ENCODE data around the gene CSK. TPM values are rescaled to one million over a fixed set of nuclear protein-coding genes. Genes with fewer than 3 reads are reported as not detected.
A peak's percentile ranks its signal among the peaks of the same experiment; 100 is the strongest.

Gene CSK
- total RNA-seq, 2 donors from 2014 or later, result 64.3 to 68.5 TPM

- TF ChIP-seq CTCF (conservative IDR thresholded peaks at IDR 0.05), result no peak
- no peak overlapping the region for H3K27ac Mint-ChIP-seq
- no peaks in the 10 kb centered on the region for H3K36me3 ChIP-seq (ENCODE audit: control insufficient read depth, insufficient read depth, low read length)
- no peaks in the 10 kb centered on the region for H3K36me3 Mint-ChIP-seq (ENCODE audit: low read depth)
- H3K4me1 Mint-ChIP-seq, result peaks cover 4% of the 10 kb centered on the region
- peaks cover 4% of the 10 kb centered on the region for H3K4me1 ChIP-seq (ENCODE audit: control insufficient read depth, insufficient read depth, low read length)
- H3K9me3 Mint-ChIP-seq, result no peaks in the 10 kb centered on the region
- H3K27ac ChIP-seq (ENCODE audit: low read depth, low read length), result no peak overlapping the region
- H3K9me3 ChIP-seq (ENCODE audit: control insufficient read depth, low read length), result no peaks in the 10 kb centered on the region
- no peaks in the 10 kb centered on the region for H3K27me3 ChIP-seq (ENCODE audit: control insufficient read depth, insufficient read depth, low read length, poor library complexity, severe bottlenecking)
- H3K4me3 ChIP-seq (ENCODE audit: low read length), result no peak overlapping the region
- H3K4me3 Mint-ChIP-seq, result no peak overlapping the region
- no peak for DNase-seq
- WGBS, 2 experiments (ENCODE audit: insufficient coverage in 1 of 2, insufficient read length in 1 of 2), result 81 to 87% methylated on average over 6 to 8 of the region's 8 CpGs
- no peak overlapping the region for H3K9ac ChIP-seq (ENCODE audit: extremely low read depth, low read length, poor library complexity, severe bottlenecking)
- H3K27me3 Mint-ChIP-seq (ENCODE audit: insufficient read depth), result peaks cover 5% of the 10 kb centered on the region
Observed at GRCh38 chr15:74752011-74752410, 29.9 kb upstream of the CSK start.

GRCh38 chr15:74752531-74752930, 29.3 kb upstream of the CSK start:
- Mint-ChIP-seq H3K27ac (no peak overlapping the region), H3K36me3 (ENCODE audit: low read depth) (no peaks in the 10 kb centered on the region), H3K9me3 (no peaks in the 10 kb centered on the region), H3K27me3 (ENCODE audit: insufficient read depth) (peaks cover 5% of the 10 kb centered on the region), H3K4me3 (no peak overlapping the region), H3K4me1 (peaks cover 4% of the 10 kb centered on the region)
- Histone ChIP-seq H3K36me3 (ENCODE audit: control insufficient read depth, insufficient read depth, low read length) (no peaks in the 10 kb centered on the region), H3K4me3 (ENCODE audit: low read length) (no peak overlapping the region), H3K9ac (ENCODE audit: extremely low read depth, low read length, poor library complexity, severe bottlenecking) (no peak overlapping the region), H3K27ac (ENCODE audit: low read depth, low read length) (no peak overlapping the region), H3K9me3 (ENCODE audit: control insufficient read depth, low read length) (no peaks in the 10 kb centered on the region), H3K4me1 (ENCODE audit: control insufficient read depth, insufficient read depth, low read length) (peaks cover 4% of the 10 kb centered on the region), H3K27me3 (ENCODE audit: control insufficient read depth, insufficient read depth, low read length, poor library complexity, severe bottlenecking) (no peaks in the 10 kb centered on the region)
- TF ChIP-seq CTCF (conservative IDR thresholded peaks at IDR 0.05), result no peak
- no peak for DNase-seq
- 77 to 93% methylated on average over 3 to 5 of the region's 5 CpGs for WGBS, 2 experiments (ENCODE audit: insufficient coverage in 1 of 2, insufficient read length in 1 of 2)

- Histone ChIP-seq H3K27me3 (ENCODE audit: control insufficient read depth, insufficient read depth, low read length, poor library complexity, severe bottlenecking) (no peaks in the 10 kb centered on the region), H3K9me3 (ENCODE audit: control insufficient read depth, low read length) (no peaks in the 10 kb centered on the region), H3K4me3 (ENCODE audit: low read length) (no peak overlapping the region), H3K4me1 (ENCODE audit: control insufficient read depth, insufficient read depth, low read length) (peaks cover 4% of the 10 kb centered on the region), H3K9ac (ENCODE audit: extremely low read depth, low read length, poor library complexity, severe bottlenecking) (no peak overlapping the region), H3K27ac (ENCODE audit: low read depth, low read length) (no peak overlapping the region), H3K36me3 (ENCODE audit: control insufficient read depth, insufficient read depth, low read length) (no peaks in the 10 kb centered on the region)
- H3K36me3 Mint-ChIP-seq (ENCODE audit: low read depth), result no peaks in the 10 kb centered on the region
- peaks cover 4% of the 10 kb centered on the region for H3K4me1 Mint-ChIP-seq
- no peak overlapping the region for H3K4me3 Mint-ChIP-seq
- peak; percentile 37 for DNase-seq
- peaks cover 3% of the 10 kb centered on the region for H3K27me3 Mint-ChIP-seq (ENCODE audit: insufficient read depth)
- no peak overlapping the region for H3K27ac Mint-ChIP-seq
- WGBS, 2 experiments (ENCODE audit: insufficient coverage in 1 of 2, insufficient read length in 1 of 2), result 94 to 95% methylated on average over 14 to 20 of the region's 20 CpGs
- H3K9me3 Mint-ChIP-seq, result no peaks in the 10 kb centered on the region
- no peak for TF ChIP-seq CTCF (conservative IDR thresholded peaks at IDR 0.05)
Observed at GRCh38 chr15:74754593-74755215, 27.2 kb upstream of the CSK start.

Measured in endodermal cell (in vitro differentiated cells).